ENCODE results near the gene KCNQ1.

Gene KCNQ1

DNA sequence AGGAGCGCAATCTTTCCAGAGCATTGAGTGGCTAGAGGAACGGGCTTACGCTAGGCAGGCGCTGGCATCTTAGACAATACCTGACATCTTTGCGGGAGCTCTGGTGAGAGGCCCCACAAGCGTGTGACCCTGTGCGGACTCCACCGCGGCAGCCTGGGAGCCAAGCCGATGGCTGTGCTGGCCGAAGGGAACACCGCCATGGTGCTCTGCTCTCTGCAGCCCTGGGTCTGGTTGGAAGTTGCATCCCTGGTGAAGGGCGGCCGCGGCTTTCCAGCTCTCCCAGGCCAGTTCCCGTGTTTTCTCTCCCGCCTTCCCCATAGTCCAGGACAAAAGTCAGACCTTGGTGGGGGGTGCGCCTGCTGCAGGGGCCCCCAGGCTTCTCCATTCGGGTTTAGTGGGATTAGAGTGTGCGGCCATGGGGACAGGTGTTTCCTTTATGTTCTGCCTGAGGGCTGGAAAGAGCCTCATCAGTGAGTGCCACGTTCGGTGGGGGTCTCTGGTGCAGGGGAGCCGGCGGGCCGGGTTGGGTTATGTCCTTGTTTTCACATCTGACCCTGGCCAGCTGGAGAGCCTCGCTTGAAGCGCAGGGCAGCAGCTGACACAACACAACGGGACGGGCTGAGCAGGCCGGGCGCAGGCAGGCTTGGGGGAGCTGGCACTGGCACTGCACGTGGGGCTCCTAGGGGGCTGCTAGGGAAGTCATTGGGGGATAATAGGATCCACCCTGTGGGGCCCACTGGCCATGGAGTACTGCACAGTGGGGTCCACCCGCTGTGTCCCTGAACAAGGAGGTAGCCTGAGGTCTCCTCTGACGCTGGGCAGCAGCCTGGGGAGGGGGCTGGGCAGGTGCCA is 94.8 kb downstream of the KCNQ1 start:
- TF ChIP-seq, protein P1, sequence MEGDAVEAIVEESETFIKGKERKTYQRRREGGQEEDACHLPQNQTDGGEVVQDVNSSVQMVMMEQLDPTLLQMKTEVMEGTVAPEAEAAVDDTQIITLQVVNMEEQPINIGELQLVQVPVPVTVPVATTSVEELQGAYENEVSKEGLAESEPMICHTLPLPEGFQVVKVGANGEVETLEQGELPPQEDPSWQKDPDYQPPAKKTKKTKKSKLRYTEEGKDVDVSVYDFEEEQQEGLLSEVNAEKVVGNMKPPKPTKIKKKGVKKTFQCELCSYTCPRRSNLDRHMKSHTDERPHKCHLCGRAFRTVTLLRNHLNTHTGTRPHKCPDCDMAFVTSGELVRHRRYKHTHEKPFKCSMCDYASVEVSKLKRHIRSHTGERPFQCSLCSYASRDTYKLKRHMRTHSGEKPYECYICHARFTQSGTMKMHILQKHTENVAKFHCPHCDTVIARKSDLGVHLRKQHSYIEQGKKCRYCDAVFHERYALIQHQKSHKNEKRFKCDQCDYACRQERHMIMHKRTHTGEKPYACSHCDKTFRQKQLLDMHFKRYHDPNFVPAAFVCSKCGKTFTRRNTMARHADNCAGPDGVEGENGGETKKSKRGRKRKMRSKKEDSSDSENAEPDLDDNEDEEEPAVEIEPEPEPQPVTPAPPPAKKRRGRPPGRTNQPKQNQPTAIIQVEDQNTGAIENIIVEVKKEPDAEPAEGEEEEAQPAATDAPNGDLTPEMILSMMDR (IDR thresholded peaks at IDR 0.05; ENCODE audit: control insufficient read depth, insufficient read depth, low read depth, low read length, missing control alignments): no peak
- no peak for DNase-seq (ENCODE audit: low read depth)
- H3K4me3 ChIP-seq (ENCODE audit: control insufficient read depth, low read depth, low read length): no peak overlapping the region

DNA sequence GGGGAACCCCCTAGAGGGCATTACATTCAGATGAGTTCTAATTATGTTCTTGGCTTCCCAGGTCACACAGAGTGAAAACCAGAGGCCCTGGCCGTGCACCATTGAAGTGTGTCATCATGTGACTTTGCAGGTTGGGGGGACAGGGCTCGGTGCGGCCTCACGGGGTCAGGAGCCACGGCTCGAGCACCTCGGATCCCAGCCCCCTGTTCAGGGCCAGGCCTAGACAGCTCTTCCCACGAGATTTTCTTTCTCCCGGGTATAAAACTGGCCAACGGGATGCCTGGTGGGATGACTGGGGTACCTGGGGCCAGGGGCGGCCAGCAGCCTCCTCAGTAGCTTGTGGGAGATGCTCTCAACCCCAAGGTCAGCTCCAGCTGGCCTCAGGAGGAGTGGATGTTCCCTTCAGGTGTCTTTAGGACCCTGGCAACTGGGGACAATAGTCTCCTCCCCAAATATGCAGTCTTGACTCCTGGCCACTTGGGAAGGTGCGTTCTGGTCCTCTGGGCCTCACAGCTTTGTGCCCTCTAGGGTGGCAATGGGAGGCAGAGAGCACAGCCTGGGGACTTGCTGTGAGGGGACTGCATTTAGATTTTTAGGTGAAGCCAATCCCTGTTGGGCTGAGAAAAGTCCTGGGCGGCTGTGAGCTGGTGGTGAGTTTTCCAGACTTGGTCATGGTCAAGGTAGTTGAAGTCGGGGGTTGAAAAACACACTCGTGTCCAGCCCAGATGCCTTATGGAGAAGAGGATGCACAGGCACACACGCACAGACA is 95.6 kb downstream of the KCNQ1 start:
- H3K4me3 ChIP-seq (ENCODE audit: control insufficient read depth, low read depth, low read length): no peak overlapping the region
- DNase-seq (ENCODE audit: low read depth): no peak
- TF ChIP-seq, protein P1 (IDR thresholded peaks at IDR 0.05; ENCODE audit: control insufficient read depth, insufficient read depth, low read depth, low read length, missing control alignments): no peak

DNA sequence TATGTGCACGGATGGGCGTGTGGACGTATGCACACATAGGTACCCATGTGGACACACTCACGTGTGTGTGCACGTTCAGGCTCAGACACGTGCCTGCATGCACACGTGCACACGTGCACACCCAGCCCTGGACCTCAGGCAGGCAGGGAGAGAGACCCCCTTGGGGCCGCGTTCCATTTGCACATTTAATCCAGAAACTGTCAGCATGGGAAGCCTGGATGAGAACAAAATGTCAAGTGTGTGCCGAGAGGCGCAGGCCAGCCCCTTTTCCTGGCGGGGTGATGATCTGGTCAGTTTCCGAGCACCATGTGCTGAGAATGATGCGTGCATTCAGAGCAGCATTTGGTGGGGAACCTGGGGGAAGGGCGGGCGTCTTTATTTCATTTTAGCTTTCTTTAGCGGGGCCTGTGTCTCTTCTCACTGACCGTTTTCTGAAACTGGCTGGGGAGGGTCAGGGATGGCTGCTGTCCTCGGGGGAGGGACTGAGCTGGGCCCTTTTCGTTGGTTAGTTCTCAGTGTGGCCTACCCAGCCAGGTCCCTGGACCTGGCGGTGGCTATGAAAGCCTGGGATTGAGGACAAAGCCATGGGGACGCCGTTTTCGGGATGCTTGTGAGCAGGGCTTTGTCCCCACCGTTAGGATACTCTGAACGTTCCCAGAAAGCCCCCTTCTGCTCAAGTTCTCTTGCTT is 96.3 kb downstream of the KCNQ1 start:
- no peak overlapping the region for H3K4me3 ChIP-seq (ENCODE audit: control insufficient read depth, low read depth, low read length)
- TF ChIP-seq, protein P1 (IDR thresholded peaks at IDR 0.05; ENCODE audit: control insufficient read depth, insufficient read depth, low read depth, low read length, missing control alignments): no peak
- no peak for DNase-seq (ENCODE audit: low read depth)

DNA sequence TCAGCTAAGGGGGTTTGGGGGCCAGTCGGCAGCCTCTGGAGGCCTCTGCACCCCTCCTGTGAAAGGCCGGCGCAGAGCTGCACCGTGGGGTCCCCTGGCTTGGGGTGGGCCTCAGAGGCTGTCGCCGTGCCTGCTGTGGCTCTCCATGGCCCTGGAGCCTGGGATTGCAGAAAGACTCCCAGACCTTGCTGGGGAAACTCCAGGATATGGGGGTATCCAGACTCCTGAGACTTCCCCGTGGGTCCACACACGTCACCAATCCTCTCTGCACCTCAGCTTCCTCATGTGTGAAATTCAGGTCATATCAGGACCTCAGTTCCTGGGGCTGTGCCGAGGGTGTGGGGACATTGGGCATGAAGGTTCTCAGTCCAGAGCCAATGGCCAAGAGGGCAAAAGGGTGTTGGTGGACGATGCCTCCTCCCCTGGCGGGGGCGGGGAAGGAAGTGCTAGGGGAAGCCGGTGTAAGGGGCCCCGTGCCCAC is 97.1 kb downstream of the KCNQ1 start:
- no peak overlapping the region for H3K4me3 ChIP-seq (ENCODE audit: control insufficient read depth, low read depth, low read length)
- no peak for DNase-seq (ENCODE audit: low read depth)
- TF ChIP-seq, protein P1 (IDR thresholded peaks at IDR 0.05; ENCODE audit: control insufficient read depth, insufficient read depth, low read depth, low read length, missing control alignments): no peak

DNA sequence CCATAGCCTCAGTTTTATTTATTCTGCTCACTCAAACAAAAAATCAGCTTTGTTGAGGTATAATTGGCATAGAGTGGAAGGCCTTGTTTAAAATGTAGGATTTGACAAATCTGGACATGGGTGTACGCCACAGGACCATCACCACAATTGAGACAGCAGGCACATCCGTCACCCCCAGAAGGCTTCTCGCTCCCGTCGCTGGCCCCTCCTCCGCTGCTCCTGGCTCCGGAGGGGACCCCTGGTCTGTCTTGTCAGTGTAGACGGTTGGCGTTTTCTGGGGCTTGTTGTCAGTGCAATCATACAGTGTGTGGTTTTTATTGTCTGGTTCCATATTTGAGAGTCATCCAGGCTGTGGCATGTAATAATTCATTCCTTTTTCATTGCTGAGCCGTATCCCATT is 97.6 kb downstream of the KCNQ1 start:
- TF ChIP-seq, protein P1 (IDR thresholded peaks at IDR 0.05; ENCODE audit: control insufficient read depth, insufficient read depth, low read depth, low read length, missing control alignments): no peak
- no peak overlapping the region for H3K4me3 ChIP-seq (ENCODE audit: control insufficient read depth, low read depth, low read length)
- no peak for DNase-seq (ENCODE audit: low read depth)

DNA sequence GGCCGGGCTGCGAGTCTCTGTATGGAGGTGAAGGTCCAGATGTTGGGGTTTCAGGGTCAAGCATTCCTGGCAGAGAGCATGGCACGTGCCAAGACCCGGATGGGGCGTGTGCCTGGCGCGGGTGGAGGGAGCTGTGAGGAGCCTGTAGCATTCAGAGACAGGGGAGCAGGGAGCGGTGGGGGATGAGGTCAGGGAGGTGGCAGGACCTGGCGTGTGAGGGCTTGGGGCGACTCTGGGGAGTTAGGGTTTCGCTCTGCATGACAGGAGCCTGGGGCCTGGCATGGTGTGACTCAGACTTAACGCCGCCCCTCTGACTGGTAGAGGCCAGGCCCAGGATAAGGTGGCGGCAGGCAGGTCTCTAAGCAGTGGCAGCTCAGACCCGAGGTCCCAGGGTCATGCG is 103.0 kb downstream of the KCNQ1 start:
- no peak overlapping the region for H3K4me3 ChIP-seq (ENCODE audit: control insufficient read depth, low read depth, low read length)
- DNase-seq (ENCODE audit: low read depth): no peak
- TF ChIP-seq, protein P1 (IDR thresholded peaks at IDR 0.05; ENCODE audit: control insufficient read depth, insufficient read depth, low read depth, low read length, missing control alignments): no peak
